K562 (cell line): ENCODE data around the gene WDR5B.

Experiments
- POLR2AphosphoS5 ChIP-seq: IDR thresholded peaks from 2 replicates; pipeline ENCODE4 v1.6.1; 2011; ENCODE audit warnings: mild to moderate bottlenecking, low read depth, low read length, moderate library complexity; ENCODE audit not compliant: control insufficient read depth, insufficient read depth
- RCOR1 ChIP-seq, 2 experiments: IDR thresholded peaks; 2 replicates each; pipeline ENCODE4 v1.6.1; 2012; ENCODE audit warnings: low read depth in 2 of 2, low read length in 2 of 2, borderline replicate concordance in 1 of 2, improper control_type of control experiment in 1 of 2

- no peak for TF ChIP-seq RCOR1 (IDR thresholded peaks at IDR 0.05; ENCODE audit: borderline replicate concordance in 1 of 2, low read depth in 2 of 2, low read length in 2 of 2)
- TF ChIP-seq POLR2AphosphoS5: no peak
Measured at GRCh38 chr3:122392868-122393844, 22.7 kb downstream of the WDR5B start.
